CD14-positive monocyte (primary cell): Measurements from ENCODE around the gene PEX5L. TPM values are rescaled to one million over a fixed set of nuclear protein-coding genes. Genes with fewer than 3 reads are reported as not detected.

Experiments used
- DNase-seq, 3 donors: peaks; one replicate each; pipeline ENCODE4 v3.0.0-alpha.2; 2011 to 2022
- H2AFZ ChIP-seq: 2 replicates; pipeline ENCODE4 v1.6.0; 2012; ENCODE audit warnings: mild to moderate bottlenecking, low read depth, low read length, inconsistent platforms; ENCODE audit not compliant: insufficient read depth, poor library complexity, severe bottlenecking
- H3K27ac ChIP-seq, 2 donors: 1 replicate in 1 of 2; 2 replicates in 1 of 2; pipeline ENCODE4 v1.5.1; 2012 to 2013; ENCODE audit warnings: low read length in 2 of 2, control low read depth in 1 of 2, inconsistent platforms in 1 of 2, low read depth in 1 of 2, mild to moderate bottlenecking in 1 of 2
- H3K27me3 ChIP-seq, 2 donors: one replicate each; pipeline versions ENCODE4 v1.6.0 to v1.6.1; 2011 to 2013; ENCODE audit warnings: low read length in 2 of 2; ENCODE audit not compliant: control insufficient read depth in 2 of 2, insufficient read depth in 2 of 2
- H3K36me3 ChIP-seq, 2 donors: replicated peaks in 1 of 2; 1 replicate in 1 of 2; 2 replicates in 1 of 2; pipeline versions ENCODE4 v1.5.1 to v1.6.1; 2012 to 2013; ENCODE audit warnings: low read length in 2 of 2, control low read depth in 1 of 2, inconsistent platforms in 1 of 2, mild to moderate bottlenecking in 1 of 2; ENCODE audit not compliant: insufficient read depth in 2 of 2, control insufficient read depth in 1 of 2
- H3K4me1 ChIP-seq, 2 donors: 1 replicate in 1 of 2; 2 replicates in 1 of 2; pipeline versions ENCODE4 v1.5.1 to v1.6.1; 2012 to 2013; ENCODE audit warnings: low read length in 2 of 2, control low read depth in 1 of 2, inconsistent platforms in 1 of 2, mild to moderate bottlenecking in 1 of 2, moderate library complexity in 1 of 2; ENCODE audit not compliant: insufficient read depth in 2 of 2, control insufficient read depth in 1 of 2
- H3K4me2 ChIP-seq: replicated peaks from 2 replicates; pipeline ENCODE3; 2012; ENCODE audit warnings: low read length, moderate library complexity, mild to moderate bottlenecking; ENCODE audit not compliant: poor library complexity, severe bottlenecking; ENCODE audit errors: extremely low read depth
- H3K4me3 ChIP-seq, 3 experiments: fragments of 200-600 bp in 1 of 3; sonication (generic) in 1 of 3; replicated peaks in 1 of 3; 1 replicate in 2 of 3; 2 replicates in 1 of 3; pipeline ENCODE4 v1.5.1; 2011 to 2013; ENCODE audit warnings: low read length in 3 of 3, mild to moderate bottlenecking in 3 of 3, control low read depth in 2 of 3, low read depth in 2 of 3, inconsistent platforms in 1 of 3, moderate library complexity in 1 of 3
- H3K79me2 ChIP-seq: 2 replicates; pipeline ENCODE4 v1.6.0; 2012; ENCODE audit warnings: mild to moderate bottlenecking, control low read depth, inconsistent platforms, low read length, moderate library complexity; ENCODE audit not compliant: insufficient read depth
- H3K9ac ChIP-seq: 2 replicates; pipeline ENCODE4 v1.6.0; 2017; ENCODE audit warnings: low read length, mild to moderate bottlenecking; ENCODE audit not compliant: insufficient read depth, poor library complexity, severe bottlenecking
- H3K9me3 ChIP-seq, 2 donors: replicated peaks in 1 of 2; 1 replicate in 1 of 2; 2 replicates in 1 of 2; pipeline versions ENCODE4 v1.5.1 to v1.6.1; 2012 to 2013; ENCODE audit warnings: low read length in 2 of 2, control low read depth in 1 of 2; ENCODE audit not compliant: control insufficient read depth in 1 of 2, insufficient read depth in 1 of 2
- H4K20me1 ChIP-seq: 2 replicates; pipeline ENCODE4 v1.6.0; 2012; ENCODE audit warnings: mild to moderate bottlenecking, low read length, control low read depth, moderate library complexity; ENCODE audit not compliant: insufficient read depth
- H3K27ac Mint-ChIP-seq, 7 donors: one replicate each; pipeline ENCODE4 v1.8.0; 2020; ENCODE audit warnings: mild to moderate bottlenecking in 7 of 7, mixed read lengths in 7 of 7, moderate library complexity in 6 of 7, inconsistent platforms in 2 of 7
- H3K27me3 Mint-ChIP-seq, 3 donors: one replicate each; pipeline ENCODE4 v1.8.0; 2021 to 2022; ENCODE audit warnings: low read depth in 3 of 3, mild to moderate bottlenecking in 3 of 3, mixed read lengths in 3 of 3, moderate library complexity in 3 of 3, inconsistent platforms in 1 of 3
- H3K36me3 Mint-ChIP-seq, 2 donors: one replicate each; pipeline ENCODE4 v1.8.0; 2020; ENCODE audit warnings: mixed read lengths in 2 of 2, inconsistent platforms in 1 of 2, mild to moderate bottlenecking in 1 of 2
- H3K4me1 Mint-ChIP-seq: one replicate; pipeline ENCODE4 v1.8.0; 2020; ENCODE audit warnings: mild to moderate bottlenecking, mixed read lengths
- H3K4me3 Mint-ChIP-seq, 2 donors: one replicate each; pipeline ENCODE4 v1.8.0; 2020; ENCODE audit warnings: mild to moderate bottlenecking in 2 of 2, mixed read lengths in 2 of 2, moderate library complexity in 1 of 2
- H3K9me3 Mint-ChIP-seq, 7 donors: one replicate each; pipeline ENCODE4 v1.8.0; 2020 to 2022; ENCODE audit warnings: mixed read lengths in 7 of 7, mild to moderate bottlenecking in 6 of 7, moderate library complexity in 6 of 7, inconsistent platforms in 2 of 7
- CTCF ChIP-seq: fragments of 200-600 bp; IDR thresholded peaks from one replicate; pipeline ENCODE4 v1.8.0; 2022; ENCODE audit warnings: antibody characterized with exemption, mild to moderate bottlenecking
- WGBS: methylation state at CpG from one replicate; pipeline ENCODE4 v1.1.5; 2013; ENCODE audit warnings: missing lambda C conversion rate; ENCODE audit not compliant: insufficient coverage; 5-methylcytosine and 5-hydroxymethylcytosine counted together
- intact Hi-C, 2 donors: fragments of 100-400 bp; cut with micrococcal nuclease; formaldehyde crosslinking; loops; one replicate each; pipeline versions ENCODE4 v1.15.0 to v1.15.1; 2023
- polyA plus RNA-seq, 3 donors: library from polyadenylated mRNA; depleted of rRNA in 1 of 3; unstranded in 2 of 3; stranded (reverse) in 1 of 3; fragments of 300-500 nt in 2 of 3; fragments of >200 nt in 1 of 3; fragmentation: Illumina TruSeq in 2 of 3; gene quantifications; 1 replicate in 2 of 3; 2 replicates in 1 of 3; pipeline ENCODE4 v1.2.3, GENCODE V29; 2012 to 2021

PEX5L gene
- polyA plus RNA-seq, 3 donors: not detected

- TF ChIP-seq CTCF: no peak
- no peak for DNase-seq
- Histone ChIP-seq H3K9me3 (no peaks in the 10 kb centered on the region), H3K4me3 (no peak overlapping the region), H3K79me2 (no peaks in the 10 kb centered on the region), H3K27me3 (no peaks in the 10 kb centered on the region), H4K20me1 (no peaks in the 10 kb centered on the region), H2AFZ (no peak overlapping the region), H3K4me1 (no peaks in the 10 kb centered on the region), H3K9ac (no peak overlapping the region), H3K36me3 (no peaks in the 10 kb centered on the region), H3K4me2 (no peak overlapping the region), H3K27ac (no peak overlapping the region)
- Mint-ChIP-seq H3K4me1 (no peaks in the 10 kb centered on the region), H3K27ac (no peak overlapping the region), H3K9me3 (peaks cover 0 to 1% (median 0%) of the 10 kb centered on the region in 7 donors), H3K4me3 (no peak overlapping the region), H3K36me3 (no peaks in the 10 kb centered on the region), H3K27me3 (peaks cover 0 to 6% (median 3%) of the 10 kb centered on the region in 3 donors)
- intact Hi-C loops: no loop called here
- no CpG with 5 or more reads among the region's 2 CpGs for WGBS
These were observed 154.9 kb downstream of the PEX5L start for GRCh38 chr3:179881791-179882190.

DNA sequence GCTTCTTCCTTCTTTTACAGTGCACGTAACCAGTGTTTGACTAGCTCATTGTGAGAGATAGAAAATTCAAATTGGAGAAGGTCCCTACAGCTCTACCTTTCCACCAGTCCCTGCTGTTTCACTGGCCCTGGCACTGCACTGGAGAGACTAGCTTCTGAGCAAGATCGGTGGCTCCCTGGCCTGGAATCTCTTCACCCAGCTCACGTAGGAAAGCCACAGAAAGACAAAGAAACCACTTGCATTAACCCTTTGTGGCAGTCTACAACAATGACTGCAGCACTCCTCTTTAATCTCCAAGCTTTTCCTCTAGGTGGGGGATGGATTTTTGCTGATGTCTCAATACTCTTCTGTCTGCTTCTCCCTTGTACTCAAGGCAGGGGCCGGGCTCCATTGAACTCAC lies 155.9 kb downstream of the PEX5L start:
- H4K20me1 ChIP-seq: no peaks in the 10 kb centered on the region
- 29% methylated on average over 1 of the region's 4 CpGs for WGBS
- H3K27me3 ChIP-seq: no peaks in the 10 kb centered on the region
- no peak overlapping the region for H3K4me3 ChIP-seq
- H3K36me3 Mint-ChIP-seq: no peaks in the 10 kb centered on the region
- no peak overlapping the region for H3K27ac Mint-ChIP-seq
- no peak for TF ChIP-seq CTCF
- no peaks in the 10 kb centered on the region for H3K4me1 Mint-ChIP-seq
- H3K36me3 ChIP-seq: no peaks in the 10 kb centered on the region
- no peaks in the 10 kb centered on the region for H3K79me2 ChIP-seq
- no peaks in the 10 kb centered on the region for H3K9me3 ChIP-seq
- H3K27me3 Mint-ChIP-seq: peaks cover 0 to 6% (median 3%) of the 10 kb centered on the region in 3 donors
- DNase-seq: no peak
- H3K27ac ChIP-seq: no peak overlapping the region
- H3K4me2 ChIP-seq: no peak overlapping the region
- H3K9me3 Mint-ChIP-seq: peaks cover 0 to 1% (median 0%) of the 10 kb centered on the region in 7 donors
- no peak overlapping the region for H3K9ac ChIP-seq
- no peak overlapping the region for H3K4me3 Mint-ChIP-seq
- H2AFZ ChIP-seq: no peak overlapping the region
- intact Hi-C loops: no loop called here
- no peaks in the 10 kb centered on the region for H3K4me1 ChIP-seq
